Measurements from ENCODE around the gene GABARAPL2.
"Not testable (repeated sequence)": the region's sequence is repeated elsewhere in the genome, so short reads cannot be mapped to it uniquely, and the experiment has no call there.

Gene GABARAPL2

DNA sequence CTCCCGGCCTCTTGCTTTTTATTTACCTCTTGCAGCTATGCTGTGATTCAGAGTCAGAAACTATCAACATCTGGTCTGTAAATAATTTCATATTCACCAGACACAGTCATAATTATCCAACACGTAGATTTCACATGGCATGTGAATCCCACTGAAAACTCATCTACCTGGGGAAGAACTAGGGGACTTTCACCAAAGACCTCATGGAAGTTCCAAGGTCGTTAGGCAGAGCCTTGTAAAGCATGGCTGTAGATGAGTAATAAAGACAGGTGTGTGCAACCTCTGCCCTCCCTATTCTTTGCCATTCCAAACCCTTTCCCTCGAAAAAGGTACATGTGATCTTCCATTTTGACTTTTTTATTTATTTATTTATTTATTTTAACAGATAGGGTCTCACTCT, 28.4 kb upstream of the GABARAPL2 start:
- no peak for DNase-seq (ENCODE audit: low read depth)
- TF ChIP-seq MAX (IDR thresholded peaks at IDR 0.05; ENCODE audit: low read depth, low read length) = no peak
- no peak for TF ChIP-seq MYC (IDR thresholded peaks at IDR 0.05; ENCODE audit: low read depth, low read length)
- TF ChIP-seq, protein P1, sequence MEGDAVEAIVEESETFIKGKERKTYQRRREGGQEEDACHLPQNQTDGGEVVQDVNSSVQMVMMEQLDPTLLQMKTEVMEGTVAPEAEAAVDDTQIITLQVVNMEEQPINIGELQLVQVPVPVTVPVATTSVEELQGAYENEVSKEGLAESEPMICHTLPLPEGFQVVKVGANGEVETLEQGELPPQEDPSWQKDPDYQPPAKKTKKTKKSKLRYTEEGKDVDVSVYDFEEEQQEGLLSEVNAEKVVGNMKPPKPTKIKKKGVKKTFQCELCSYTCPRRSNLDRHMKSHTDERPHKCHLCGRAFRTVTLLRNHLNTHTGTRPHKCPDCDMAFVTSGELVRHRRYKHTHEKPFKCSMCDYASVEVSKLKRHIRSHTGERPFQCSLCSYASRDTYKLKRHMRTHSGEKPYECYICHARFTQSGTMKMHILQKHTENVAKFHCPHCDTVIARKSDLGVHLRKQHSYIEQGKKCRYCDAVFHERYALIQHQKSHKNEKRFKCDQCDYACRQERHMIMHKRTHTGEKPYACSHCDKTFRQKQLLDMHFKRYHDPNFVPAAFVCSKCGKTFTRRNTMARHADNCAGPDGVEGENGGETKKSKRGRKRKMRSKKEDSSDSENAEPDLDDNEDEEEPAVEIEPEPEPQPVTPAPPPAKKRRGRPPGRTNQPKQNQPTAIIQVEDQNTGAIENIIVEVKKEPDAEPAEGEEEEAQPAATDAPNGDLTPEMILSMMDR (IDR thresholded peaks at IDR 0.05; ENCODE audit: low read depth, low read length) = no peak
- no peak for TF ChIP-seq POLR2A (IDR thresholded peaks at IDR 0.05; ENCODE audit: extremely low read depth, insufficient read length)
- H3K4me3 ChIP-seq (ENCODE audit: low read depth, low read length) = no peak overlapping the region

DNA sequence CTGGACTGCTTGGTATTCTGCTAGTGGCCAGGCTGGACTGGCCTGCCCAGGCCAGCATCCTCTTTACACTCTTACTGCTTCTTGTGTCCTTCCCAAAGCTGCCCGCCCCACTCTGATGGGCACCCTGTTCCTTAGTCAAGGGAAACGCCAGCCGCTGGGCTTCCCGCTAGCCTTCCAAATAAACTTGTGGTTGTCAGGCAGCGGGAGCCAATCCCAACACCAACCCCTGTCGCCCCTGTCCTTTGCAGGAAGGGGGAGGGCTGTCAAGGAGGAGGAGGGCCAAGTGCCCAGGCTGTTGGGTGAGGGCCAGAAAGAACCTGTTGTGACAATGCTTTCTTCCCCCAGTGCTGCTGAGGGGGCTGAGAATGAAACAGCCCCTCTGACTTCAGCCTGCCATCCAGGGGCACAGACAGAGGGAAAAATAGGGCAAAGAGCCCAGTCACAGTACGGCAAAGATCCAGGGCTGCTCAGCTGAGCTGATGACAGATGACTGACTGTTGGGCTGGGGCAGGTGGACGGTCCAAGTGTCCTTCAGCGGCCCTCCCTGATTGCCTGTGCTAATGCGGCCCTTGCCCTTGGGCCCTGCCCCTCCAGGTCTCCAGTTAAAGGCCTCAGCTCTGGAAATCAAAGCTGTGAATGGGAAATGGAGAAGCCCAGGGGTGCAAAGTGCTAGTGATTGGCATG, 27.2 kb upstream of the GABARAPL2 start:
- H3K4me3 ChIP-seq (ENCODE audit: low read depth, low read length); DNase-seq (ENCODE audit: low read depth): not testable (repeated sequence)

GRCh38 chr16:75541236-75541635, 24.9 kb upstream of the GABARAPL2 start:
- TF ChIP-seq POLR2A (IDR thresholded peaks at IDR 0.05; ENCODE audit: extremely low read depth, insufficient read length) = no peak
- no peak for DNase-seq (ENCODE audit: low read depth)
- H3K4me3 ChIP-seq (ENCODE audit: low read depth, low read length) = no peak overlapping the region

- not testable (repeated sequence) for H3K4me3 ChIP-seq (ENCODE audit: low read depth, low read length); DNase-seq (ENCODE audit: low read depth)
Measured at GRCh38 chr16:75542462-75542861, 23.7 kb upstream of the GABARAPL2 start.

DNA sequence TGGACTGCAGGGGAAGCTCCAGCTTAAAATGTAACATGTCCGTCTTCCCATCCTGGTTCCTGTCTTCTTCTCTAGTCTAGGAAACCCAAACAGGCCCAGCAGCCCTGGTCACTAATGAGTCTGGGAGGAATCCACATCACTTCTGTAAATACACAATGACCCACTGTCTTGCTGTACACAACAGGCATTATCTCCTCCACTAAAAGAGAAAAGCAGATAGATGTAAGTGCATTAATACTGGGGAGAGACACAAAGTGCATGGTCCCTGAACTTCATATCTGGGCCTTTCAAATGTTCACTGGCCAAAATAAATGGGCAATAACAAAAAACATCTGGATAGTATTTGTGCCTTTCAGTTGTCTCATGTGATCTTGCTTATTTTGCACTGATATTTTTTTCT, 20.3 kb upstream of the GABARAPL2 start:
- DNase-seq (ENCODE audit: low read depth); H3K4me3 ChIP-seq (ENCODE audit: low read depth, low read length): not testable (repeated sequence)

DNA sequence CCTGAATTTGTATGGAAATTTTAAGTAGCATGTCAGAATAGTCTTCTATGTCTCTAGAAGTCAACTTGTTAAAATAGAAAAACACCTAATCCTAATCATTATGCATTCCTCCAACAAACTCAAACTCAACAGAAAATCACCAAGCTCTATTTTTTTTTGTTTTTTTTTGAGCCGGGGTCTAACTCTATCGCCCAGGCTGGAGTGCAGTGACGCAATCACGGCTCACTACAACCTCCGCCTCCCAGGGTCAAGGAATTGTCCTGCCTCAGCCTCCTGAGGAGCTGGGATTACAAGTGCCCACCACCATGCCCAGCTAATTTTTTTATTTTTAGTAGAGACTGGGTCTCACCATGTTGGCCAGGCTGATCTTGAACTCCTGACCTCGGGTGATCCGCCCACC, 19.9 kb upstream of the GABARAPL2 start:
- H3K4me3 ChIP-seq (ENCODE audit: low read depth, low read length) = no peak overlapping the region
- DNase-seq (ENCODE audit: low read depth) = no peak
- TF ChIP-seq POLR2A (IDR thresholded peaks at IDR 0.05; ENCODE audit: extremely low read depth, insufficient read length) (no peak), MAX (IDR thresholded peaks at IDR 0.05; ENCODE audit: low read depth, low read length) (no peak), MYC (IDR thresholded peaks at IDR 0.05; ENCODE audit: low read depth, low read length) (no peak)
- TF ChIP-seq, protein P1 (IDR thresholded peaks at IDR 0.05; ENCODE audit: low read depth, low read length) = no peak

DNA sequence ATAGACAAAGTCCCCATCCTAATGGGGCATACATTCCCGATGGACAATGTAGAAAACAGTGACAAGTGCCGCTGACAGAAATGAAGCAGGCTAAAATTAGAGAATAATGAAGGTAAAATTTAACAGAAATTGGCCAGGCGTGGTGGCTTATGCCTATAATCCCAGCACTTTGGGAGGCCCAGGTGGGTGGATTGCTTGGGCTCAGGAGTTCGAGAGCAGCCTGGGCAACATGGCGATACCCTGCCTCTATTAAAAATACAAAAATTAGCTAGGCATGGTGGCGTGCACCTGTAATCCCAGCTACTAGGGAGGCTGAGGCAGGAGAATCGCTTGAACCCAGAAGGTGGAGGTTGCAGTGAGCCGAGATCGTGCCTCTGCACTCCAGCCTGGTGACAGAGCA, 17.7 kb upstream of the GABARAPL2 start:
- not testable (repeated sequence) for DNase-seq (ENCODE audit: low read depth); H3K4me3 ChIP-seq (ENCODE audit: low read depth, low read length)

GRCh38 chr16:75550211-75550662, 15.9 kb upstream of the GABARAPL2 start:
- TF ChIP-seq MAX (IDR thresholded peaks at IDR 0.05; ENCODE audit: low read depth, low read length) (no peak), POLR2A (IDR thresholded peaks at IDR 0.05; ENCODE audit: extremely low read depth, insufficient read length) (no peak), MYC (IDR thresholded peaks at IDR 0.05; ENCODE audit: low read depth, low read length) (no peak)
- TF ChIP-seq, protein P1 (IDR thresholded peaks at IDR 0.05; ENCODE audit: low read depth, low read length) = peak; percentile 79
- peak; percentile 79 for DNase-seq (ENCODE audit: low read depth)
- H3K4me3 ChIP-seq (ENCODE audit: low read depth, low read length) = no peak overlapping the region

DNA sequence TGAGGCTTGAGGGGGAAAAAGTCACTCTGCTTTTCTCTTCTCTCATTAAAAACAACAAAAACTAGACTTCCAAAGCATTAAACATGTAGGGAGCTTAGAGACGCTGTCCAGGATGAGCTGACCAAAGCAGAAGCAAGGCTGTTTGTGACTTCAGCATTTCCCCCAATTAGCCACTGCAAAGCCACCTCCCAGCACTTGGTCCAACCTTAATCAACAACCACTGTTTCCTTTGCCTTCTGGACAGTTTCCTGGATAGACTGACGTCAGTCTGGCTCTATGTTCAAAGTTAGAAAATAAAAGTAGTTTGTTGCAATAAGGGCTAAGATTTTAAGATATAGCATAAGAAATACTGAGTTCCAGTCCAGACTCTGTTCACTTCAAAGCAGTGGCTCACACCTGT, 13.2 kb upstream of the GABARAPL2 start:
- TF ChIP-seq MAX (IDR thresholded peaks at IDR 0.05; ENCODE audit: low read depth, low read length) = no peak
- TF ChIP-seq, protein P1 (IDR thresholded peaks at IDR 0.05; ENCODE audit: low read depth, low read length) = no peak
- TF ChIP-seq MYC (IDR thresholded peaks at IDR 0.05; ENCODE audit: low read depth, low read length) = no peak
- no peak for TF ChIP-seq POLR2A (IDR thresholded peaks at IDR 0.05; ENCODE audit: extremely low read depth, insufficient read length)
- H3K4me3 ChIP-seq (ENCODE audit: low read depth, low read length) = no peak overlapping the region
- DNase-seq (ENCODE audit: low read depth) = no peak

Measured in NB4 (cell line).